GM18511 (cell line): ENCODE results near the gene CD28.
"Not testable (repeated sequence)": the region's sequence is repeated elsewhere in the genome, so short reads cannot be mapped to it uniquely, and the experiment has no call there.

Experiments used
- ATAC-seq: cut with Tn5 transposase; IDR thresholded peaks from one replicate; pipeline ENCODE4 v1.9.1; 2021; ENCODE audit warnings: mild to moderate bottlenecking, moderate library complexity; ENCODE audit not compliant: unreplicated experiment

Gene CD28

DNA sequence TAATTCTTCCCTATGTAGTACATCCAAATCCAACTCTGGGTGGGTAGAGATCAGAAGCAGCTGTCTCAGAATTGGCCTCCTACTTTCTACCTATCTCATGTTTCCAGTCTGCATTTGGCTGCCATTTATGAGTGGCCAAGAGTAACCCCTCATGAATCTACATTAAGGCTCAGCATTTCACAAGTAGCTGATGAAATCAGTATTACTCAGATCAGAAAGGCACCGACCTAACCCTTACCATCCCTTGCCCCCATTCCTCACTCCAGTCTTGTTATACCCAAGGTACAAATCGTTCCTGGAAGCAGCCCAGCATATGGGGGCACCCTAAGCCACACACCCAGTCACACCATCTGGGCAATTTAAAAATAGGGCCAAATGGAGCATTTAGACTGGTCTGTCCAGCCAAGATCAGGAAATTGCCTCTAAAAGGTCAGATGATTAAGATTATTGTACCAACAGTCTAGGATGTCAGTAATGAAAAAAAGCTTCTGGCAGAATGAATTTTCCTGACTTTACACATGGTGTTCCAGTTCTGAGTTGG, 37.1 kb downstream of the CD28 start:
- ATAC-seq = no peak

- no peak for ATAC-seq
Measured at GRCh38 chr2:203744091-203744490, 37.7 kb downstream of the CD28 start.

DNA sequence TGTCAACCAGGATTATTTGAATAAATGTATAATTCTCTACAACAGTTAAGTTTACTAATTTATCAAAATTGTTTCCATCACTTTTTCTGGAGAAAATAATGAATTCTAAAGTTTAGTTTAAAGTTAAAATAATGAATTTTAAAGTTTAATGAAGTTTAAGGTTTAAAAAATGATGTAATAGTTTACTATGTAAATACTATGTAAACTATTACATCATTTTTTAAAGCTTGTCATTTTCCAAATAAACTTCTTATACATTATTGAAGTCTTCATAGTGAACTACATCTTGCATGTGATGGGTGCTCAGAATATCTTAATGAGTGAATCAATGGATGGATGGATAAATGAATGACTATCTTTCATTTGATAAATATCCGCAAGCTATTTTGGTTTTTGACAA, 38.8 kb downstream of the CD28 start:
- no peak for ATAC-seq

GRCh38 chr2:203748331-203749126, 42.1 kb downstream of the CD28 start:
- ATAC-seq = no peak

GRCh38 chr2:203750346-203751068, 44.1 kb downstream of the CD28 start:
- ATAC-seq = no peak

DNA sequence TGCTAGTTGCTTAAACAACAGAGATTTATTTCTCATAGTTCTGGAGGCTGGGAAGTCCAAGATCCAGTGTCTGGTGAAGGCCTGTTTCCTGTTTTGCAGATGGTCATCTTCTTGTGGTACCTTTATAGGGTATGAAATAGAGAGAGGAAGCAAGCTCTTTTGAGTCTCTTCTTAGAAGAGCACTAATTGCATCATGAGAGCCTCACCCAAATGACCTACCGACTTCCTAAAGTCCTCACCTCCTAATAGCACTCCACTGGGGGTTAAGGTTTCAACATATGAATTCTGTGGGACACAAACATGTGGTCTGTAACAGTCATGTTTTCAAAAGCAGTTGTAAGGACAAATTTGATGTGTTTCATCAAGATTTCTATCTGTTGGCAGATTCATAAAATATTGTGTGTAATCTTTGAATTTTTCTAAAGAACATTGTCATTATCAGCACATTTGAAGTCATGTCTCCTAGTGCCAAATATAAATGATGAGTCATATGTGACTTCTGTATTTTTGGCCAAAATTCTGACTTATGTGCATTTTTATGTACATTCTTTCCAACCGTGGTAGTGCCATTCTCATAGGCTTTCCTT, 45.3 kb downstream of the CD28 start:
- ATAC-seq = no peak

DNA sequence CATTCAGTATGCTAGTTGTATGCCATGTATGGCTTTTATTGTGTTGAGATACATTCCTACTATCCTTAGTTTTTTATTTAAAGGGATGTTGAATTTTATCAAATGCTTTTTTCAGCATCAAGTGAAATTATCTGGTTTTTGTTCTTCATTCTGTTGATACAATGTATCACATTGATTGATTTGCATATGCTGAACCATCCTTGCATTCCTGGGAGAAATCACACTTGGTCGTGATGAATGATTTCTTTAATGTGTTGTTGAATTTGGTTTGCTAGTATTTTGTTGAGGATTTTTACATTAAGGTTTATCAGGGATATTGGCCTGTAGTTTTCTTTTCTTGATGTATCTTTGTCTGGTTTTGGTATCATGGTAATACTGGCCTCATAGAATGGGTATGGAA, 49.7 kb downstream of the CD28 start:
- ATAC-seq = no peak

DNA sequence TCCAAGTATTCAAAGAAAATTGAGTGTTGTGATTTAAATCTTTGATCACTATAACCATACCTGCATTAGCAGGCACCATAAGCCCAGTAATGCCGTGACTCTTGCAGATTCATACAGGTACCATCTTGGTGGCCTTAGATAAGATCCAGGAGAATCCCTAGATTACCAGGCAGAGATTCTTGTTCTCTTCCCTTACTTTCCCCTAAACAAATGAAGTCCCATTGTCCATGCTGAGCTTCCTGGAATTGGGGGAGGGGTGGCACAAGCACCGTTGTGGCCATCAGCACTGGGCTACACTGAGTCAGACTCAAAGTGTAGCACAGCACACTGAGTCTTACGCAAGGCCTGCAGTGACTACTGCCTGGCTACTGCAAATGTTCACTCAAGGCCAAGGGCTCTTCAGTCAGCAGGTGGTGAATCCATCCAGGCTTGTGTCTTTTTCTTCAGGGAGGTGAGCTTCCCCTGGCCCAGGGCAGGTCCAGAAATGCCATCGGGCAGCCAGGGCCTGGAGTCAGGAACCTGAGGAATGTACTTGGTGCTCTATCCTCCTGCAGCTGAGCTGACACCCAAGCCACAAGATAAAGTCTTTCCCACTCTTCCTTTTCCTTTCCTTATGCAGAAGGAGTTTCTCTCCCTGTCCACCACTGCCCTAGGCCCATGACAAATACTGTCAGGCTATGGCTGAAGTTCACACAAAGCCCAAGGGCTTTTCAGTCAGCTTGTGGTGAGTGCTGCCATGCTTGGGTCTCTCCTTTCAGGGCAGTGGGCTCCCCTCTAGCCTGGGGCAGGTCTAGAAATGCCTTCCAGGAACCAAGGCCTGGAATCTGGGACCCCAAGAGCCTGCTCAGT, 52.6 kb downstream of the CD28 start:
- ATAC-seq = no peak

- no peak for ATAC-seq
Measured at GRCh38 chr2:203759690-203760365, 53.4 kb downstream of the CD28 start.

DNA sequence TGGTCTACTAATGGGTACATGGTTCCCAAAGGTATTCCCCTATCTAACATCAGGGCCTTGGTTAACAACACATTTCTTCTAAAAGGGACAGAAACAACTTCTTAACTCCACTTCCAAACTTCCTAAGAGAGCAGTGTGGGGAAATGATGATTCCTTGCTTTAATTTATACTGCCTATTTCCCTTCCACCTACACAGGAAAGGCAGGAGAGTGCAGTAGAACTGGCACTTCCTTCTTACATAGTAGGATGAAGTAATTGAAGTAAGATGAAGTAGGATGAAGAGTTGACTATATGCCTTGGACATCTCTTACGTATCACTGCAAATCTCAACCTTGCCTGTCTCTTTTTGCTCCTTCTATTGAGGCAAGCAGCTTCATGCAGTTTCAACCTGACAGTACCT, 54.7 kb downstream of the CD28 start:
- no peak for ATAC-seq

DNA sequence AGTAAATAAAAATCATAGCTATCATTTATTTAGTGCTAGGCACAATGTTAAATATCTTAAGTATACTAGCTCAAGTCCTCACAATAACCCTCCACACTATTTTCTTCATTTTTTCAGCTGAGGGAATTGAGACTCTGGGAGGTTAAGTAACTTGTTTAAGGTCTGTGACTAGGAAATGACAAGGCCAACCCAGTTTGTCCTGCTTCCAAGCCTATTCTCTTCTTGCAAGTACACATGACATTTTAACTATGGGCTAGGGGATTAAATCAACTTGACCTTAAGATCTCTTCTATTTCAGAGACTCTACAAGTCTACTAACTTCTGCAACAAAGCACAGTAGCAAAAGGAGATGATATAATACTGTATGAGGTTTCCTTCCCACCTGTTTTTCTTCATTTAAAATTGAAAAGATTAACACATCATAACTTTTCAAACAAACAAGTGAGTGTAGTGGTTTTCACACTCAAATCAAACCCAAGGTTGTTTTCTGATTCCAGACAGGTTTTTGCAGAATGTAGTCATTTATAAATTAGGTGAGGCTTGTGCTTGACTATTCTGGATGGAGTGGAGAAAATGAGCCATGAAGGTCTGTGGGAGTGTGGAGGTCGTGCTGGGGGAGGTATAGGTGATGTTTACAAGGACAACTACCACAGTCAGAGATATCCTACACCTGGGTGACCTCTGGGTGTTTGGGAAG, 57.0 kb downstream of the CD28 start:
- ATAC-seq = no peak

DNA sequence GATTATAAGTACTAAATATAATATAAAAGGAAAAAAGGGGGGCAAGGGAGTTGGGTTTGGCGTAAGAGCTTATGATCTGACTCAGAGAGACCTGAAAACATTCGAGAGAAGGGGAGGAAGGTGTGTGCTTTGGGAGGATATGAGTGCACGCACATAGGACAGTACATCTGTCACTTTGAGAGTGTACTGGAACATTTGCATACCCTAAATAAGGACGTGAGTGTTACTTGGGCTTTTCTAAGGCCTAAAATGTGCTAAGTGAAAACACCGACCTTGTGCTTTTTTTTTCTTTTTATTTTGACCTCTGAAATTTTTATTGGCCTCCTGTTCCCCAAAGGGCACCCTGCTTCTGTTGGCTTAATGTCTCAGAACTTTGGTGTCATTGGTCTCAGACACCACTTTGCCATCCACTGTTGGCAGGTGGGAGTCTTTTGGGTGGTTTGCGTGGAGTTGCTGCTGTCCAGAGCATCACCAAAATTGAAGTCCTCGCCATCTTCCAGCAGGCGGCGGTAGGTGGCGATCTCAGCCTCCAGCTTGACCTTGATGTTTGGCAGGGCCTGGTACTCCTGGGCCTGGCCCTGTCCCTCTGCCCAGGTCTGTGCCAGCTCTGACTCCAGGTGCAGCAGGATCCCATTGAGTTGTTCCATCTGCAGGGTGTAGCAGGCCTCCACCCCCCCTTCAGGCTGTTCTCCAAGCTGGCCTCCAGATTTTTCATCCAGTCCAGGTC, 57.7 kb downstream of the CD28 start:
- no peak for ATAC-seq

- no peak for ATAC-seq
Measured at GRCh38 chr2:203772456-203773165, 66.2 kb downstream of the CD28 start.

DNA sequence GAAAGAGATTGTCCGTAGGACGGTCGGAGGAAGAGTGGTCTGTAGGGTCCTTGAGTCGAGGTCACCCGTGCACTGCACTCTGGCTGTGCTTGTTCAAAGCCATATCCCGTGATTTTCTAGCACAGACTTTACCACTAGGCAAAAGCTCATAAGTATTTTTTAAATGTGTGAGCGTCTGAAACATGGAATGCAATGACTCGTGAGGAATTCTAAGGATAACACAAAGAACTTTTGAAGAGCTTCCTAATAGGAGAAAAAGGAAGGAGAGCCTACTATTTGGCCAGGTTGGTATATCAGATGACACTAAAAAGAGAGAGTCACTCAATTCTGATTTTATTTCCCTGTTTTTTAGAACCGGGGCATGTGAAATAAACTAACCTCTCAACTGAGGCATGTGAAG, 68.3 kb downstream of the CD28 start:
- no peak for ATAC-seq

GRCh38 chr2:203775684-203776083, 69.2 kb downstream of the CD28 start:
- no peak for ATAC-seq

DNA sequence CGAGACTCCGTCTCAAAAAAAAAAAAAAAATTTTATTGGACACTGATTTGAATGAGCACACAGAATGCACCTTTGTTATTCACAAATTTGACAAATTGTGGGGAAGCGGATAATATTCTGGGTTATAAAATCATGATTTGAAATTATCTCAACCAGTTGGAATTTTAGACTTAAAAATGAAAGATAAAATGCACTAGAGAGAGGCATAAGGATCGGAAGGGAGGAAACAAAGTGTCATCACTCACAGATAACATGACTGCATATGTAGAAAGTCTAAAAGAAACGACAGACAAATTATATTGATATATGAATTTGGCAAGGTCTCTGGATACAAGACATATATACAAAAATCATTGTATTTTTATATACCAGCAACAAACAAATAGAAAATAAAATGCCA, 70.6 kb downstream of the CD28 start:
- no peak for ATAC-seq

GRCh38 chr2:203779477-203780073, 73.1 kb downstream of the CD28 start:
- ATAC-seq = not testable (repeated sequence)

- no peak for ATAC-seq
Measured at GRCh38 chr2:203780231-203780630, 73.8 kb downstream of the CD28 start.
